MCF 10A (cell line): ENCODE data around the gene CTDSP1. TPM values are rescaled to one million over a fixed set of nuclear protein-coding genes. Genes with fewer than 3 reads are reported as not detected.

Experiments
- BruUV-seq: library from RNA; stranded (reverse); fragments of 400-500 nt; replicated peaks from 2 replicates; lab custom pipeline; 2021; lab: Mats Ljungman, UMichigan
- CTCF ChIA-PET: fragments of 300-600 bp; sonication (Branson Sonifier 250); formaldehyde crosslinking; extraction: SDS; loops from one replicate; lab custom pipeline; 2021; ENCODE audit warnings: antibody characterized with exemption, inconsistent platforms; lab: Yijun Ruan, JAX
- POLR2A ChIA-PET: fragments of 300-600, 350-650 bp; sonication (Branson Sonifier 250); formaldehyde crosslinking; extraction: SDS; loops from one replicate; lab custom pipeline; 2020; ENCODE audit warnings: antibody characterized with exemption, inconsistent platforms; lab: Yijun Ruan, JAX
- DNase-seq: peaks from one replicate; pipeline ENCODE4 v3.0.0-alpha.2; 2018; ENCODE audit not compliant: unreplicated experiment
- H3K27ac Mint-ChIP-seq: one replicate; pipeline ENCODE4 v1.8.0; 2022; ENCODE audit warnings: mild to moderate bottlenecking, low read depth, mixed read lengths; ENCODE audit not compliant: unreplicated experiment
- H3K27me3 Mint-ChIP-seq: one replicate; pipeline ENCODE4 v1.8.0; 2022; ENCODE audit warnings: mixed read lengths; ENCODE audit not compliant: insufficient read depth, unreplicated experiment
- H3K36me3 Mint-ChIP-seq: one replicate; pipeline ENCODE4 v1.8.0; 2022; ENCODE audit warnings: mild to moderate bottlenecking, moderate library complexity, mixed read lengths; ENCODE audit not compliant: insufficient read depth, unreplicated experiment
- H3K4me1 Mint-ChIP-seq: one replicate; pipeline ENCODE4 v1.8.0; 2022; ENCODE audit warnings: mixed read lengths; ENCODE audit not compliant: insufficient read depth, unreplicated experiment
- H3K4me3 Mint-ChIP-seq: one replicate; pipeline ENCODE4 v1.8.0; 2022; ENCODE audit warnings: mild to moderate bottlenecking, moderate library complexity, mixed read lengths; ENCODE audit not compliant: unreplicated experiment
- H3K9me3 Mint-ChIP-seq: one replicate; pipeline ENCODE4 v1.8.0; 2022; ENCODE audit warnings: mixed read lengths; ENCODE audit not compliant: unreplicated experiment
- intact Hi-C: fragments of 100-400 bp; cut with micrococcal nuclease; formaldehyde crosslinking; loops from 2 replicates; pipeline ENCODE4 v1.14.1; 2022
- total RNA-seq: library from RNA; stranded (reverse); gene quantifications from 2 replicates; pipeline ENCODE4 v1.2.3, GENCODE V29; 2022
- TF ChIP-seq, protein P1 (sequence below): fragments of 200-600 bp; IDR thresholded peaks from one replicate; pipeline ENCODE4 v1.8.0; 2022; ENCODE audit warnings: antibody characterized with exemption, mild to moderate bottlenecking; ENCODE audit not compliant: unreplicated experiment

Gene CTDSP1
- total RNA-seq, 1 experiment from 2014 or later: 72.3 TPM

DNA sequence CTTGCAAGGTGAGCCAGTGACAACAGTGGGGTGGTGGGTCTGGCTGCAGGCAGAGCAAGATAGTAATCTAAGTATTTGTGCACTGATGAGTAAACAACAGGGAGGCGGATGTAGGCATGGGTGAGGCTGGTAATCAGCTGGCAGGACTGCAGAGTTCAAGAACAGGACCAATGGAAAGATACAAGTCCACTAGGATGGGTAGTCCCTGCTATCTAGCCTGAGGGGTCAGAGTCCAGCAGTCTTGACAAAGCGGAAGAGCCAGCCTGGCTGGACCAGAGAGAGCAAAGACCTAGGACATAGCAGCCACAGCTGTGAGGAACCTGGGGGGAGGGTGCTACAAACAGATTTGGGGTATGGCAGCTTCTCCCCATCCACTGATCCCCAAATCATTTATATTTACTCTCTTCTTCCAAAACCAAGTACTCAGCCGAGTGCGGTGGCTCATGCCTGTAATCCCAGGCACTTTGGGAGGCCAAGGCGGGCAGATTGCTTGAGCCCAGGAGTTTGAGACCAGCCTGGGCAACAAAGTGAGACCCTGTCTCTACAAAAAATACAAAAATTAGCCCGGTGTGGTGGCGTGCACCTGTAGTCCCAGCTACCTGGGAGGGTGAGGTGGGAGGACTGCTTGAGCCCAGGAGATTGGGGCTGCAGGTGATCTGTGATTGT is 45.2 kb downstream of the CTDSP1 start:
- TF ChIP-seq, protein P1, sequence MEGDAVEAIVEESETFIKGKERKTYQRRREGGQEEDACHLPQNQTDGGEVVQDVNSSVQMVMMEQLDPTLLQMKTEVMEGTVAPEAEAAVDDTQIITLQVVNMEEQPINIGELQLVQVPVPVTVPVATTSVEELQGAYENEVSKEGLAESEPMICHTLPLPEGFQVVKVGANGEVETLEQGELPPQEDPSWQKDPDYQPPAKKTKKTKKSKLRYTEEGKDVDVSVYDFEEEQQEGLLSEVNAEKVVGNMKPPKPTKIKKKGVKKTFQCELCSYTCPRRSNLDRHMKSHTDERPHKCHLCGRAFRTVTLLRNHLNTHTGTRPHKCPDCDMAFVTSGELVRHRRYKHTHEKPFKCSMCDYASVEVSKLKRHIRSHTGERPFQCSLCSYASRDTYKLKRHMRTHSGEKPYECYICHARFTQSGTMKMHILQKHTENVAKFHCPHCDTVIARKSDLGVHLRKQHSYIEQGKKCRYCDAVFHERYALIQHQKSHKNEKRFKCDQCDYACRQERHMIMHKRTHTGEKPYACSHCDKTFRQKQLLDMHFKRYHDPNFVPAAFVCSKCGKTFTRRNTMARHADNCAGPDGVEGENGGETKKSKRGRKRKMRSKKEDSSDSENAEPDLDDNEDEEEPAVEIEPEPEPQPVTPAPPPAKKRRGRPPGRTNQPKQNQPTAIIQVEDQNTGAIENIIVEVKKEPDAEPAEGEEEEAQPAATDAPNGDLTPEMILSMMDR: no peak
- Mint-ChIP-seq H3K9me3 (no peaks in the 10 kb centered on the region), H3K4me3 (no peak overlapping the region), H3K36me3 (peaks cover 23% of the 10 kb centered on the region), H3K27ac (no peak overlapping the region), H3K27me3 (no peaks in the 10 kb centered on the region), H3K4me1 (peaks cover 6% of the 10 kb centered on the region)
- ChIA-PET POLR2A (no interaction called here), CTCF (interaction anchor here (0.7 to 1.4 kb wide), 3 partner anchors 21 to 386 kb away, joined by 3 read pairs; partner anchors contain the start of gene CATIP)
- intact Hi-C loops: loop anchor here (5.0 kb wide), 1 partner anchor 38 kb away; no protein-coding TSS in a partner anchor
- no TSS peak for BruUV-seq
- no peak for DNase-seq

DNA sequence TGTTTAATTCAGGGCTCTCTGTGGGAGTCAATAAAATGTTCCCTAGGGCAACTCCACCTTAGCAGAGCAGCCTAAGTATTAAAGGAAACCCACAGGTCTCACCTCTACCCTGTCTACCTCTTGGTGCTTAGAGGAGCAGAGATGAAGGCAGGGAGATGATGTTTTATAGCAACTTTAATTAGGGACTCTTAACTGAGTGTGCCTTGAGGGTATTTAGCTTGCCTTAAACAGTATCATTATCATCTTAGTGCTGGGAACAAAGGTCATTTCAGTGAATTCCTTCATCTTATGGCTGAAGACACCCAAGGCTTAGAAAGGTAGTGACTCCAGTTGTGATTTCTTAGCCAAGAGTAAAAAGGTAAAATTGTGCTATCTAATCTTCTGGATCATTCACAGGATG is 45.9 kb downstream of the CTDSP1 start:
- Mint-ChIP-seq H3K9me3 (no peaks in the 10 kb centered on the region), H3K27ac (no peak overlapping the region), H3K4me3 (no peak overlapping the region), H3K27me3 (no peaks in the 10 kb centered on the region), H3K36me3 (peaks cover 25% of the 10 kb centered on the region), H3K4me1 (peaks cover 6% of the 10 kb centered on the region)
- BruUV-seq: no TSS peak
- intact Hi-C loops: loop anchor here (5.0 kb wide), 1 partner anchor 38 kb away; no protein-coding TSS in a partner anchor
- ChIA-PET POLR2A (no interaction called here), CTCF (interaction anchor here (0.7 to 1.5 kb wide), 3 partner anchors 20 to 385 kb away, joined by 3 to 6 read pairs (median 3); partner anchors contain the start of gene CATIP)
- TF ChIP-seq, protein P1: no peak
- DNase-seq: no peak

DNA sequence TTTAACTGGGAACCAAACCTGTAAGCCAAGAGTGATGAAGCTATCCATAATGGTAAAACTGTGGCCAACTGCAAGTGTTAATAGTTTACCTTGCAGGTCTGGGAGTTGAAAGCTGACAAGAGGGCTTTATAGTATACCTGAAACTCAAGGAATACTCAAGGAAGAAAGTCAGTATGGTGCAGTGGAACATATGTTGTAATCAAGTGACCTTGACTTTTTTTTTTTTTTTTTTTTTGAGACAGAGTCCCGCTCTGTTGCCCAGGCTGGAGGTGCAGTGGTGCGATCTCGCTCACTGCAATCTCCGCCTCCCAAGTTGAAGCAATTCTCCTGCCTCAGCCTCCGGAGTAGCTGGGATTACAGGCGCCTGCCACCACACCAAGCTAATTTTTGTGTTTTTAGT is 46.9 kb downstream of the CTDSP1 start:
- Mint-ChIP-seq H3K27me3 (no peaks in the 10 kb centered on the region), H3K4me1 (peaks cover 6% of the 10 kb centered on the region), H3K9me3 (no peaks in the 10 kb centered on the region), H3K4me3 (no peak overlapping the region), H3K27ac (no peak overlapping the region), H3K36me3 (peaks cover 25% of the 10 kb centered on the region)
- intact Hi-C loops: loop anchor here (5.0 kb wide), 1 partner anchor 39 kb away; no protein-coding TSS in a partner anchor
- TF ChIP-seq, protein P1: no peak
- BruUV-seq: no TSS peak
- CTCF ChIA-PET: interaction anchor here (1.5 kb wide), 1 partner anchor 19 kb away, joined by 6 read pairs; no protein-coding TSS in a partner anchor
- DNase-seq: no peak
- POLR2A ChIA-PET: no interaction called here

DNA sequence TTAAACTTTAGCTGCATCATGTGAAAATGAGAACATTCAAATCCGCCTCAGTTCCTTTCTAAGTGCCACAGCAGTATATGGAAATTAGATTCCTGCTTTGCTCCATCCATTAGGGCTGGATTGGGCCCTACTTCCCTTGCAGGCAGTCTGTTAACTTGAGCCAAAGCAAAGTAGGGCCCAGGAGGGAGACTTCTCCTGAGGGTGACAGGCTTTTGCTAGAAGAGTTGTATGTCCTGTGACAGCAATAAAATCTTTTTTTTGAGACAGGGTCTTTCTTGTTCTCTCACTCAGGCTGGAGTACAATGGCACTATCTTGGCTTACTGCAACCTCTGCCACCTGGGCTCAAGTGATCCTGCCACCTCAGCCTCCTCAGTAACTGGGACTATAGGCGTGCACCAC is 47.4 kb downstream of the CTDSP1 start:
- intact Hi-C loops: loop anchor here (5.0 kb wide), 1 partner anchor 40 kb away; no protein-coding TSS in a partner anchor
- BruUV-seq: no TSS peak
- Mint-ChIP-seq H3K27ac (no peak overlapping the region), H3K4me1 (peaks cover 6% of the 10 kb centered on the region), H3K36me3 (peaks cover 25% of the 10 kb centered on the region), H3K9me3 (no peaks in the 10 kb centered on the region), H3K4me3 (no peak overlapping the region), H3K27me3 (no peaks in the 10 kb centered on the region)
- TF ChIP-seq, protein P1: no peak
- ChIA-PET CTCF (interaction anchor here (1.5 kb wide), 1 partner anchor 19 kb away, joined by 6 read pairs; no protein-coding TSS in a partner anchor), POLR2A (interaction anchor here (0.9 kb wide), 1 partner anchor 16 kb away, joined by 3 read pairs; no protein-coding TSS in a partner anchor)
- DNase-seq: no peak
